GM13977 (cell line): ENCODE measurements around the gene ARHGEF16.

Experiments used
- DNase-seq: peaks from one replicate; pipeline ENCODE4 v3.0.0; 2012; ENCODE audit warnings: low spot score
- CTCF ChIP-seq: IDR thresholded peaks from 2 replicates; pipeline ENCODE4 v1.5.1; 2012; ENCODE audit warnings: mild to moderate bottlenecking, control low read depth; ENCODE audit not compliant: insufficient read depth; ENCODE audit errors: extremely low read depth, missing control alignments
- in situ Hi-C: fragments of 300-500 bp; cut with MboI; formaldehyde crosslinking; loops from one replicate; pipeline ENCODE4 v1.12.0; 2022; ENCODE audit warnings: low sequenced_read_pairs, low pct_unique_long_range_greater_than_20kb, mixed read lengths, inconsistent platforms; ENCODE audit not compliant: unreplicated experiment

ARHGEF16 gene

GRCh38 chr1:3510956-3511250 is 56.4 kb downstream of the ARHGEF16 start:
- DNase-seq = no peak
- no peak for TF ChIP-seq CTCF
- in situ Hi-C loops = no loop called here

- in situ Hi-C loops = no loop called here
- no peak for TF ChIP-seq CTCF
- no peak for DNase-seq
Measured at GRCh38 chr1:3511306-3511705, 56.8 kb downstream of the ARHGEF16 start.

GRCh38 chr1:3511856-3512255 is 57.4 kb downstream of the ARHGEF16 start:
- in situ Hi-C loops = no loop called here
- no peak for DNase-seq
- TF ChIP-seq CTCF = no peak

GRCh38 chr1:3514404-3514803 is 59.9 kb downstream of the ARHGEF16 start:
- DNase-seq = no peak
- in situ Hi-C loops = no loop called here

GRCh38 chr1:3515272-3515671 is 60.8 kb downstream of the ARHGEF16 start:
- no peak for TF ChIP-seq CTCF
- in situ Hi-C loops = no loop called here
- no peak for DNase-seq

More at GRCh38 chr1:3514404-3514803, 59.9 kb downstream of the ARHGEF16 start:
- no peak for TF ChIP-seq CTCF

- in situ Hi-C loops = no loop called here
Measured at GRCh38 chr1:3515774-3516480, 61.5 kb downstream of the ARHGEF16 start.

More at GRCh38 chr1:3515774-3516480, 61.5 kb downstream of the ARHGEF16 start:
- TF ChIP-seq CTCF = no peak
- no peak for DNase-seq
